PFSK-1 (cell line): ENCODE results near the gene PTPRN2.

Experiments
- FOXP2 ChIP-seq: optimal IDR thresholded peaks from 2 replicates; pipeline ENCODE3; 2011; ENCODE audit warnings: borderline replicate concordance, control low read depth, inconsistent platforms; ENCODE audit not compliant: insufficient read depth; ENCODE audit errors: extremely low read length, extremely low read depth
- POLR2AphosphoS5 ChIP-seq: IDR thresholded peaks from 2 replicates; pipeline ENCODE4 v1.6.1; 2012; ENCODE audit warnings: low read depth, mild to moderate bottlenecking, control low read depth, low read length, moderate library complexity
- SIN3A ChIP-seq: IDR thresholded peaks from 2 replicates; pipeline ENCODE4 v1.6.1; 2012; ENCODE audit warnings: mild to moderate bottlenecking, low read length, moderate library complexity, borderline replicate concordance; ENCODE audit not compliant: insufficient read depth
- TAF1 ChIP-seq: IDR thresholded peaks from 2 replicates; pipeline ENCODE4 v1.6.1; 2012; ENCODE audit warnings: low read length, control low read depth, borderline replicate concordance; ENCODE audit not compliant: insufficient read depth
- TF ChIP-seq, protein P1 (sequence below), 2 experiments: IDR thresholded peaks; 2 replicates each; pipeline versions ENCODE4 v1.6.1 to v1.8.0; 2011 to 2012; ENCODE audit warnings: low read depth in 2 of 2, low read length in 2 of 2, control low read depth in 1 of 2, inconsistent platforms in 1 of 2, mild to moderate bottlenecking in 1 of 2, moderate library complexity in 1 of 2; ENCODE audit not compliant: insufficient read depth in 1 of 2

DNA sequence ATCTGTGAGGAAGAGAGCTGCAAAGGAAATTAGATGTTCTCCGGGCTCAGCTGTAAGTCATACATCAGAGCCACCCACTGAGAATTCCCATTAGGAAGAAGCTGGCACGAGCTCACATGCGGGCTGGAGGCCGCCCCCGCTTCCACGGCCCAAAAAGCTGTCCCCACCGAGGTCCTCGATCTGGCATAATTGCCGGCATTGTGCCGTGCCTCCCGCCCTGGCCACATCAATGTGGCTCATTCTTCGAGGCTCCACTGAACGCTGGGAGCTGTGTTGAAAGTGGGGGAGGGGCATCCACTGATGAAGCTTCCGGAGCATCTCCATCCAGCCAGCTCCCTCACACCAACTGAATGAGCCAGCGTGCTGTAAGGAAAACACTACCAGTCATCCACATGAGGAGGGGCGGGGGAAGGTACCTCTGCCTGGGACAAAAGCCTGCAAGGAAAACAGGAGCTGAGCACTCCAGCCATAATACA lies 173.1 kb downstream of the PTPRN2 start:
- TF ChIP-seq TAF1 (no peak), POLR2AphosphoS5 (no peak), FOXP2 (no peak), SIN3A (no peak)
- TF ChIP-seq, protein P1, sequence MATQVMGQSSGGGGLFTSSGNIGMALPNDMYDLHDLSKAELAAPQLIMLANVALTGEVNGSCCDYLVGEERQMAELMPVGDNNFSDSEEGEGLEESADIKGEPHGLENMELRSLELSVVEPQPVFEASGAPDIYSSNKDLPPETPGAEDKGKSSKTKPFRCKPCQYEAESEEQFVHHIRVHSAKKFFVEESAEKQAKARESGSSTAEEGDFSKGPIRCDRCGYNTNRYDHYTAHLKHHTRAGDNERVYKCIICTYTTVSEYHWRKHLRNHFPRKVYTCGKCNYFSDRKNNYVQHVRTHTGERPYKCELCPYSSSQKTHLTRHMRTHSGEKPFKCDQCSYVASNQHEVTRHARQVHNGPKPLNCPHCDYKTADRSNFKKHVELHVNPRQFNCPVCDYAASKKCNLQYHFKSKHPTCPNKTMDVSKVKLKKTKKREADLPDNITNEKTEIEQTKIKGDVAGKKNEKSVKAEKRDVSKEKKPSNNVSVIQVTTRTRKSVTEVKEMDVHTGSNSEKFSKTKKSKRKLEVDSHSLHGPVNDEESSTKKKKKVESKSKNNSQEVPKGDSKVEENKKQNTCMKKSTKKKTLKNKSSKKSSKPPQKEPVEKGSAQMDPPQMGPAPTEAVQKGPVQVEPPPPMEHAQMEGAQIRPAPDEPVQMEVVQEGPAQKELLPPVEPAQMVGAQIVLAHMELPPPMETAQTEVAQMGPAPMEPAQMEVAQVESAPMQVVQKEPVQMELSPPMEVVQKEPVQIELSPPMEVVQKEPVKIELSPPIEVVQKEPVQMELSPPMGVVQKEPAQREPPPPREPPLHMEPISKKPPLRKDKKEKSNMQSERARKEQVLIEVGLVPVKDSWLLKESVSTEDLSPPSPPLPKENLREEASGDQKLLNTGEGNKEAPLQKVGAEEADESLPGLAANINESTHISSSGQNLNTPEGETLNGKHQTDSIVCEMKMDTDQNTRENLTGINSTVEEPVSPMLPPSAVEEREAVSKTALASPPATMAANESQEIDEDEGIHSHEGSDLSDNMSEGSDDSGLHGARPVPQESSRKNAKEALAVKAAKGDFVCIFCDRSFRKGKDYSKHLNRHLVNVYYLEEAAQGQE (IDR thresholded peaks at IDR 0.05; ENCODE audit: insufficient read depth in 1 of 2, low read depth in 2 of 2, low read length in 2 of 2) = no peak
